ACHN (cell line): ENCODE results near the gene MB21D2.
"Not testable (repeated sequence)": the region's sequence is repeated elsewhere in the genome, so short reads cannot be mapped to it uniquely, and the experiment has no call there.

ENCODE experiments used
- DNase-seq: peaks from one replicate; pipeline ENCODE4 v3.0.0-alpha.2; 2015
- in situ Hi-C: cut with HindIII; loops from 2 replicates; pipeline ENCODE4 v1.10.0; 2017; ENCODE audit warnings: low sequenced_read_pairs, low pct_ligation_motif_present, low pct_unique_long_range_greater_than_20kb

The MB21D2 gene

DNA sequence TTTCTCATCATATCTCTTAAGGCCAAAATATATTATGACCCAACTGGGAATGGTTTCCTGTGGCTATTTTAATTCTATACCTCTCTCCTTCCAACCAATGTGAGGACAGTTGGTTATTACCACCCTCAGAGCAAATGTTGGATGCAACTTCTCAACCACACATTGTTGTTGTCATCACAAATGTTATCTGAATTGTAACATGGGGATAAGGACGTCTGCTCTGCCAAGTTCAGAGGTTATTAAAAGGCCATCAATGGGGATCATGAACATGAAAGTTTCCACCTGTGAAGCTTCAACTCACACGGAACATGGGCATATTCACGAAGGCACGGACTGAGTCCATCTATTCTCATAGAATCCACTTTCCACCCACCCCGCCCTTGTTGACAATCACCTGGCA lies 46.8 kb downstream of the MB21D2 start:
- DNase-seq: no peak
- in situ Hi-C loops: no loop called here

DNA sequence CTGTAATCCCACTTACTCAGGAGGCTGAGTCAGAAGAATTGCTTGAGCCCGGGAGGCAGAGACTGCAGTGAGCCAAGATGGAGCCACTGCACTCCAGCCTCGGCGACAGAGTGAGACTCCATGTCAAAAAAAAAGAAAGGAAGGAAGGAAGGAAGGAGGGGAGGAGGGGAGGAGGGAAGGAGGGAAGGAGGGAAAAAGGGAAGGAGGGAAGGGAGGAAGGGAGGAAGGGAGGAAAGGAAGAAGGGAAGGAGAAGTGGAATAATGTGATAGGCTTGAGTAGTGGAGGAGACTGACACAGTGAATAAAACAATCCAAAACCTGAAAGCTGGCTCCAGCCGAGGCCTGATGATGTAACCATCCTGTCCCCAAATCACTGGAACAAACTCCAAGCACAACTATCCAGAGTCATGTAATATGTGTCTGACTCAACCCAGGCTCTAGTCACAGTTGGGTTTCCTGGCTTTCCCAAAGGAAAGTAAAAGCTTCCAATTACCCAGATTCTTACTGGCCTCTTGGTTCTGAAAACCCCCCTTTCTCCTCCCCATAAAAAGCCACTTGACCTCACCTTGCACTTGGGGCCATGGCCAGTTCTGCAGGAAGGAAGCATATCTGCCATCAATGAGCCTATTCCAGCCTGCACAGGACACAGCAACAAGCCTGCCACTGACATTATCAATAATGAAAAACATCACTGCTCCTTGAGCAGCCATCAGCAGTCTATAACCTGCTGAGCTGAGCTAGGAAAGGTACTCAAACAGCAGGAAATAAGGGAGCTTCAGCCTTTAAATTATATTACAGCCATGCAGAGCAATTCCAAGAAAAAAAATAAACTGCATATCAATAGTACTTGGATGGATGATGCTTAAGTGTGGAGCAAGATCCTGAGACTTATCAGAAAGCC lies 48.3 kb downstream of the MB21D2 start:
- in situ Hi-C loops: no loop called here
- peak; percentile 21 for DNase-seq

DNA sequence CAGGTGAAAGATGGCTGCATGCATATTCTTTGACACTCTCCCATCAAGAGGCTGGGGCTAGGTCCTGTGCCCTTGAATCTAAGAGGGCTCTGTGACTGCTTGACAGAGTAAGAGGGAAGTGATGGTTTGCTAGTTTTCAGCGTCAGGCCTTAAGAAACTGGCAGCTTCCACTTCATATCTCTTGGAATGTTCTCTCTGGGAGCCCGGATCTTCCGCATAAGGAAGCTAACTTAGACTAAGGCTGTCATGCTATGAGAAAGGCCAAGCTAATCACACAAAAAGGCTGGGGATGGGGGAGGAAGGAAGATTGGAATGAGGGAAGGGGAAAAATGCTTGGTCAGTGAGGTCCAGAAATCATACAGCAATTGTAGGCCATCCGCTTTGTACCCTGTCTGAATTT lies 50.0 kb downstream of the MB21D2 start:
- DNase-seq: no peak
- in situ Hi-C loops: no loop called here

DNA sequence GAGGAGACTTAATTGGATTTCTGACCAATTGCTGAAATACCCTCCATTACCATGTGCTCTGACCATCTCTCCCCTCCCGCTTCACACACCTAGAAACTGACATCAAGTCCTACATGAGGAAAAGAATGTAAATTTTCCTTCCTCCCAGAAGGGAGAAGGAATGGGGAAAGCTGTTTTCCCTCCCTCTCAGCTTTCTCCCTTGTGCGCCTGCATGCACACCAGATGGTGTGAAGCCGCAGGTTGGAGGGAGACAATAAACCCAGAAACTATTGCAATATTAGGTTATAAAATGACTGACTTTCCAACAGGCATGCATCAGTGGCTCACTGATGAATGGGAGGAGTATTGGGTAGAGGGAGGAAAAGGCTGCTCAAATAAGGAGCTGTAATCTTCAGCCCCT lies 50.9 kb downstream of the MB21D2 start:
- in situ Hi-C loops: no loop called here
- no peak for DNase-seq

DNA sequence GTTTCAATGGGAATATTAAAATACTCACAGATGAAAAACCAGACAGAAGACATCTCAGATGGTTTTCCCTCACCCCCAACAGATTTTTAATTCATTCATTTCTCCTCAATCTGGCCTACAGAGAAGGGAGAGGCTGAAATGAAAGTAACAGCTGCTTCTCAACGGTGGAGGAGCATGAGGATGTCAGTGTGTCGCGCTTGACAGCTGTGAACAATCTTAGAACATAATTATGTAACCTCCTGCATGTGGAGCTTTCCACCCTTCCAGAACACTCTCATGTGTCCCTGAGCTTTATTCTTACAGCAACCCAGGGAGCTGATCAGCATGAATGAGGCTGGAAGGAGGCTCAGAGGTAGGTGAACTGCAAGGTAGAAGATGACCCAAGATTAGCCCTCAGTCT lies 52.7 kb downstream of the MB21D2 start:
- in situ Hi-C loops: no loop called here

DNA sequence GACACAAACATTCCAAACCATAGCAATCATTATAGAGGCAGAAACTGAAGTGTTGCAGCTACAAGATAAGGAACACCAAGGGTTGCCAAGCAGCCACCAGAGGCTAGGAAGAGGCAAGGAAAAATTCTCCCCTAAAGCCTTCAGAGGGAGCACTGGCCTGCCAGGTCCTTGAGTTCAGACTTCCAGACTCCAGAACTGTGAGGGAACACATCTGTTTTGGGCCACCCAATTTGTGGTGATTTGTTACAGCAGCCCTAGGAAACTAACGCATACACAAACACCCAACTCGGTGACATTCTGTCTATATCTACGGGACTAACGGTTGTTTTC lies 54.6 kb downstream of the MB21D2 start:
- in situ Hi-C loops: no loop called here
- no peak for DNase-seq

More for the DNA sequence above, 52.7 kb downstream of the MB21D2 start:
- DNase-seq: no peak

DNA sequence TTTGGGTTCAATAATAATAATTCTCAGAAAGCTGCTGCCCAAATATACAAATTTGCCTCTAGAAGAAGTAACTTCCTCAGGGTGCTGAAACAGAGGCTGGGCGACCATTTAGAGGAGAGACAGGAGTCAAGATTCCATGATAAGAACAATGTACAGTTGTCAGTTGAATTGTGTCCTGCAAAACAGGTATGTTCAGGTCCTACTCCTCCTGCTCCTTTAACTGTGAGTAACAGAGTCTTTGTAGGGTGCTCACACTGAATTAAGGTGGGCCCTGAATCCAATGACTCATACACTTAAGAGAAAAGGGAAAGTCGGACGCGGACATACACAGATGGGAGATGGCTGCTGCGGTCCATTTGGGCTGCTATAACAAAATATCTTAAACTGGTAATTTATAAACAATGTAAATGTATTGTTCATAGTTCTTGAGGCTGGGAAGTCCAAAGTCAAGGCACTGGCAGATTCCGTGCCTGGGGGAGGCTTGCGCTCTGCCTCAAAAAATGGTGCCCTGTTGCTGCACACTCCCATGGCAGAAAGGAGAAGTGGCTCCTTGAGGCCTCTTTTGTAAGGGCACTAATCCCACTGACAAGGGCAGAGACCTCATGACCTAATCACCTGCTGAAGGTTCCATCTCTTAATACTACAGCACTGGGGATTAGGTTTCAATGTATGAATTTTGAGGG lies 55.1 kb downstream of the MB21D2 start:
- in situ Hi-C loops: no loop called here

DNA sequence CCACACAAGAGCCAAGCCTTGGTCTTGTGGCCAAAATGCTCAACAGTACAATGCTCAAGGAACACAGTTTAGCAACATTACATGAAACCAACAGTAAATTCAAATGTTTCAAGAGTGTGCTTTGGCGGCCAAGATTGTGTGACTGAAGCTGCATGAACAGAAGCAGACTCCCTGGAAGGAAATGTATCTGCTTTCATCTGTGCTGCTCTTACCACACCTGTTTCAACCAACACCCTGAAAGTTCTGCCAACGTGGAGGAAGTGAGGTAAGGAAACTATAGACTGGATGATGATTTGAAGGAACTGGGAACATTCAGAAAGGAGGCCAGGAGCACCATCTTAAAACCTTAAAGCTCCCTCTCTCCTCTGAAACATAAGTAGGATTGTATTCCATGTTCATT lies 55.7 kb downstream of the MB21D2 start:
- DNase-seq: no peak
- in situ Hi-C loops: no loop called here

More for the DNA sequence above, 55.1 kb downstream of the MB21D2 start:
- DNase-seq: no peak

DNA sequence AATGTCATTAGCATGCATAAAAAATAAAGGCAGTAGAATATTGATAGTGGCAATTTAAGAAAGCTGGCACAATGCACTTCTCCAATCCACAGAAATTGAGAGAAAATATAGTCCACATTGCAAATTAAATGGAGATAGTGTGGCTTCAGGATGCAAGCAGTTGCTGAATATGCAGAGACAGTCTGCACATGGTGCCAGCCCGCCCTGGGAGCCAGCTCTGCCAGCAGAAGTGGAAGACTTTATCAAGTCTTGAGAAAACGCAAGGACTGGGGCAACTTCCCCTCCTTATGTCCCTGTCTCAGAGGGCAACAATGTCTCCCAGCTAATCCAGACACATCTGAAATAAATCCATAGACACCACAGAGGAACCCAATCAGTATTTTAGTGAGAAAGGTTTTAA lies 57.2 kb downstream of the MB21D2 start:
- in situ Hi-C loops: no loop called here
- DNase-seq: no peak

DNA sequence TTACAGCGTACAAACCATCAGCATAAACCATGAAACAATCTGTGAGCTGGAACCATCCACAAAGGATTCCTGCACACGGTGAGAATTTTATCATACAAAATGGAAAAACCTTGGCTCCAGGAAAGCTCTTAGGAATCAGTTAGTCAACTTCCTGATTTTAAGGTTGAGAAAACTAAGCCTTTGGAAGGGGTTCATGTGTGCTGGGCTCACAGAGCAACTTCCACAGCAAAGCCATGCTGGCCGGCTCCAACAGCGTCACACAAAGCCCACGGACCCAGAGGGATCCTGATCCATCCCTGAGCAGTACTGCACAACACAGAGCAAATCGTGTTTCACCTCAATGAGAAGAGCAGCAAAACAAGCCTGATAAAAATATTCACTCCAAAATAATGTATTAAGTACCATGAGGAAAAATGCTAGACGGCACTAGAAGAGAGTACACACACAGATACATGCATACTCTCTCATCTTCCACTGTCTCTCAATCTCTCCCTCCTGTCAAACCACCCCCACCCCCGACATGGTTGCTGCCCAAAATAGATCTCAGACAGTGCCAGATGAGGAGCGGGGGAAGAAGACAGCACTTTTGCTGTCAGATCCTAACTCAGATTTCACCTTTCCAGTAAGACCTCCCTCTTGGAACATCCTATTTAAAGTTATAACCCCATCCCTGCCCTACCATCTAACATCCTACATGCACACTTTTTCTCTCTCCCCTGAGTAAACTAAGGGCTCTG lies 58.6 kb downstream of the MB21D2 start:
- in situ Hi-C loops: no loop called here
- DNase-seq: no peak

DNA sequence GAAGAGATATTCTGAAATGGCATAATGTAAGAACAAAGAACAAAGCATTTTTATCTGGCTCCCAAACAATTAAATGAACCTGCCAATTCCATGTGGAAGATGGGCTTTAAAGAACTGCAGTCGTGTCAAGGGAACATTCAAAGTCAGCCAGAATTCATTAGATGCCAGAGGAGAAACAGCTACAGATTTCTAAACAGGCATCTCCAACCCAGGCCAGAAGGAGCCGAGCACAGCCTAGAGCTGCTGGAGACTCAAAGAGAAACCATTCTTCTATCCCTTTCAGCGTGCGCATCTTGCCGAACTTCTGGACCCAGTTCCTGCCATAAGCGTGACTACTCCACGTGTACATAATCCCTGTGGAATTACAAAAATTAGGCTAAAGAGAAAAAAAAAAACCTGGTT lies 60.4 kb downstream of the MB21D2 start:
- in situ Hi-C loops: no loop called here
- DNase-seq: no peak

DNA sequence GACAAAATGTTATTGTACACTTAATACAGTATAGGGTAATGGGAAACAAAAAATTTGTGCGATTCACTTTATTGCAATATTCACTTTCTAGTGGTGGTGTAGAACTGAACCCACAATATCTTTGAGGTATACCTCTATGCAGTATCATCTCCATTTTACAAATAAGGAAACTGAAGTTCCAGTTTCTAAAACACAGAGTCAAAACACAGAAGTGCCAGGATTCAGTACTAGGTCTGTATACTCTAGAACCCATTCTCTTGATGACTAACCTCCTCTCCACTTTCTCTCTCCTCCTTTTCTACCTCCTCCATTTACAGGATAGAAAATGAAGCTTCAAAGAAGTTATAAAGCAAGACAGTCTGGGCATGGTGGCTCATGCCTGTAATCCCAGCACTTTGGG lies 62.2 kb downstream of the MB21D2 start:
- in situ Hi-C loops: no loop called here
- DNase-seq: no peak

DNA sequence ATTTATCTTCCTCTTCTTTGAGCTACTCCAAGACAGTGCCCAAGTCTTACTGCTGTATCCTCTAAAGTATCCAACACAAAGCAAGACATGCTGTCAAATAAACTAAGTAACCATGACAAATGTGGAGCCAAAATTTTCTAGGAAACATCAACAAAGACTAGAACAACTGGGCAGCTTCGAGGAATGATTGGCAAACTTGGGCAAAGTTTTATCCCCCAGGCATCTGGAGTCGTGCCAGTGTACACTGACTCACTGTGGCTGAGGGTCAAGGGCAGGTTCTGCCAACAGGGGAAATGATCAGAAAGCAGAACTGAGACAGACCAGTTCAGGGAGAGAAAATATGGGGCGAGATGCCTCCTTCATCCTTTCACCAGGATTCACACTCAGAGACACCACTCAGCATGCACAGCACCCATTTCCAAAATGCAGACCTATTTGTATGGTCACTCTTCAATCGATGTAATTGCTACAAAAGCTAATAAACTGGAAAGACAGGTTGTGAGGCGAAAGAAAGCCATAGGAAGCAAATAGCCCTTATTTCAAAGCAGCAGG lies 65.8 kb downstream of the MB21D2 start:
- in situ Hi-C loops: no loop called here
- DNase-seq: peak; percentile 90

DNA sequence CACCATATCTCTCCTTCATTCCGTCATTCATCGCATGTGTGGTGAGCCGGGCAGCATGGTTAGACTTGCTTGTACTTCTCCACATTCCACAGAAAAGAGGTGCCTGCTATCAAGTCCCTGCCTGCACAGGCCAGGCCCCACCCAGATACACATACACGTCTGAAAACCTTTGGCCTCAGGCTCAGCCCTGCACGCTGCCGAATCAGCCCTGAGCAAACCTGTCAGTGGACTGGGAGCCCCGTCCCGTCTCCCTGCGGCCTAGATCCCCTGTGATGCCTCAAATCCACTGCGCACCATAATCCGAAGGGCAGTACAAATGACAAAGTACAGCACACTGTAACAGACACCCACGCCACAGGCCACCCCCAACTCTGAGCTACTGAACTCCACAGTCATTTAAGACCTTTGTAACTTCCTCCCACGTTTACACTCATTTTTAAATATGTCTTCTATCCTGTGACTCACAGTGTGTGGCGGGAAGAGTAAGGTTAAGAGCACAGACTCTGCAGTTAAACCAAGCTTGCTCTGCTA lies 67.1 kb downstream of the MB21D2 start:
- DNase-seq: peak; percentile 24
- in situ Hi-C loops: no loop called here

DNA sequence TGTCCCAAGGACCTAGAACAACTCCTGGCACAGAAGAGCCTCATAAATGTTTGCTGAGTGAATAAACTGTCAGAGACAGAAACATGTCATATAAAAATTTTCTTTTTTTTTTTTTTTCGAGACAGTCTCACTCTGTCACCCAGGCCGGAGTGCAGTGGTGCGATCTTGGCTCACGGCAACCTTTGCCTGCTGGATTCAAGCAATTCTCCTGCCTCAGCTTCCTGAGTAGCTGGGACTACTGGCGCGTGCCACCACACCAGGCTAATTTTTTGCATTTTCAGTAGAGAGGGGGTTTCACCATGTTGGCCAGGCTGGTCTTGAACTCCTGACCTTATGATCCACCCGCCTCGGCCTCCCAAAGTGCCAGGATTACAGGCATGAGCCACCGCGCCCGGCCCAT lies 67.8 kb downstream of the MB21D2 start:
- in situ Hi-C loops, DNase-seq: not testable (repeated sequence)

DNA sequence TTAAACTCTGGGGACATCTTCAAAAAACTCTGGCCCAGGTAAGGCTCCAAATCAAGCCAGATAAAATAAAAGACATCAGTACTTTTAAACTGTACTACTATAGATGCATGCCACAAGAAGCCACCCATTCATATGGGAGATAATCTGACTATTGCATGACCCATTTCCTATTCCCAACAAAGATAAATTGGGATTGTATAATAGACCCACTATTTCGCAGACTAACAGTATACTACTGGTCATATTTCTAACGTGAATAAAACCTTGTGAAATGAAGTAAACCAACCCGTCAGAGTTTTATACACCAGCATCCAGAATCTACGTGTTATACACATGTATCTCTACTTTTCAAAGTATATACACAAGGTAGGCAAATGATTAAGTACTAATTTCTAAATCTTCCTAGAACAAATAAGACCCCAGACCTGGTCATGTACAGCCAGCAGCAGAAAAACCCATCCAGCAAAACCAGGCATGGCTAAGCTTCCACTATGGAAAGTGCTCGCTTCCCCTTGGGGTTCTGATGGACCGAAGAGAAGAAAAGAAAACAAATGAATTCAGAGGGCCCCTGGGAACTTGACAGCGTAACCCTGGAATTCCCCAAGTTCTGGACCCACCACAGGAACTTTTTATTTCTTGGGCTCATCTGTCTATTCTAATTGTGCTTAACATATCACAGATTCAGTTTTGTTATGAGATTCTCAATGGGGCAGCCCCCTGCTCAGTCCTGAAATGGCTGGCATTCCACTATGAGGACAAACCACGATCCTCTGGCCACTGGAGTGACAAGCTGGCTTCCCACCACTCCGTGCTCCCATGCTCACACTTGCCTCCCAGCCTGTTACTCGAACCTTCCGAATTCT lies 69.1 kb downstream of the MB21D2 start:
- in situ Hi-C loops: no loop called here
- DNase-seq: no peak

DNA sequence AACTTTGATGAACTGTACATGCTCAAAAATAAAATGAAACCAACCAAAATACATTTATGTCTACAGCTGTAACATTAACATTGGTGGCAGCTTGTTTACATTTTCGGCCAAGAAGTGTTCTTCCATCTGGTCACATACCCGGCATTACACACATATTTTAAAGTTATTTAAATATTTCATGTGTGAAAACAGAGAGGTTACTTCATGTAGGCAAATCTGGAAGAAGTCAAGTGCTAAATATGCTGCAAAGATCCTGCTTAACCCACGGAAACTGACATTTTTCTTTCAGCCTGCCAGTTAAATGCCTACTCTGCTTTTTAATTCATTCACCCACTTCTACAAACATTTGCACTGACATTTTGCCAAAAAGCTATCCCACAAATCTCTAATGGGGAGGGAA lies 69.7 kb downstream of the MB21D2 start:
- DNase-seq: no peak
- in situ Hi-C loops: no loop called here

DNA sequence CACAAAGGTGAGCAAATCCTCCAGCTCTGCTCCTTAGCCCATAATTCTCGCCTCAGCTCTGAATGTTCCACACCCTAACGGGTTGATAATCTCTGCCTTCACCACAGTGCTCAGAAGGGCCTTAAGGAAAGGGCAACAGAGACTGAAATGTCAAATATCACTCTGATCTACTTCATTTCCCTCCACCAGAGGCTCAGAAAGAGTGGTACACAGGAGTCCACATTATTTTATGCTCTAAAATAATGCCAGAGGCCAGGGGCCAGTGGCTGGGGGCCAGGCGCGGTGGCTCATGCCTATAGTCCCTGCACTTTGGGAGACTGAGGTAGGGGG lies 72.2 kb downstream of the MB21D2 start:
- no peak for DNase-seq
- in situ Hi-C loops: no loop called here
